Bladder microvascular endothelial cell (primary cell): ENCODE results near the gene RBM41. TPM values are rescaled to one million over a fixed set of nuclear protein-coding genes. Genes with fewer than 3 reads are reported as not detected.

Experiments
- total RNA-seq: library from RNA; depleted of rRNA; stranded (reverse); fragments of >200 nt; gene quantifications from 2 replicates; pipeline ENCODE4 v1.2.3, GENCODE V29; 2014

Gene RBM41
- total RNA-seq: 7.3 and 14.7 TPM in 2 replicates

GRCh38 chrX:107118322-107119147 lies at the start of gene RBM41:
RBM41 (minus strand) TSS chrX:107118822; CDS start chrX:107118773, 49 bp downstream.

Other genes with a start within 250 kb of the RBM41 start
- gene RIPPLY1, start 215.5 kb downstream of the RBM41 start, total RNA-seq: not detected in 2 replicates
- not detected in 2 replicates for gene CLDN2, start 198.4 kb downstream of the RBM41 start, total RNA-seq
- gene MORC4, start 118.6 kb downstream of the RBM41 start, total RNA-seq: 8.1 and 12.9 TPM in 2 replicates
- 0.06 and 0.16 TPM in 2 replicates for gene NUP62CL, start 87.6 kb upstream of the RBM41 start, total RNA-seq
- not detected in 2 replicates for gene DNAAF6, start 87.8 kb upstream of the RBM41 start, total RNA-seq